Fibroblast of mammary gland (primary cell): ENCODE results near the gene LGR4.

Experiments
- DNase-seq: peaks from one replicate; pipeline ENCODE4 v3.0.0-alpha.2; 2010; ENCODE audit warnings: low read depth
- H3K4me3 ChIP-seq: 2 replicates; pipeline ENCODE4 v1.5.1; 2011; ENCODE audit warnings: low read depth, mild to moderate bottlenecking, low read length, moderate library complexity; ENCODE audit not compliant: control insufficient read depth
- CTCF ChIP-seq: conservative IDR thresholded peaks from 2 replicates; pipeline ENCODE4 v1.5.1; 2011; ENCODE audit warnings: low read depth, low read length, inconsistent platforms; ENCODE audit not compliant: control insufficient read depth, insufficient read depth

LGR4 gene

GRCh38 chr11:27512238-27512637, 39.6 kb upstream of the LGR4 start:
- no peak overlapping the region for H3K4me3 ChIP-seq
- TF ChIP-seq CTCF, result no peak
- no peak for DNase-seq

GRCh38 chr11:27509908-27510307, 37.3 kb upstream of the LGR4 start:
- no peak overlapping the region for H3K4me3 ChIP-seq
- DNase-seq, result no peak
- TF ChIP-seq CTCF, result no peak

GRCh38 chr11:27507557-27508322, 35.1 kb upstream of the LGR4 start:
- TF ChIP-seq CTCF, result no peak
- peak overlapping the region; percentile 88 for H3K4me3 ChIP-seq
- peak; percentile 7 for DNase-seq

- TF ChIP-seq CTCF, result no peak
- DNase-seq, result peak; percentile 92
- peak within 1 kb of the TSS; percentile 88 for H3K4me3 ChIP-seq
These were observed 33.9 kb upstream of the LGR4 start, which contains the start of gene LIN7C for GRCh38 chr11:27506200-27507182. Gene LIN7C (minus strand): TSS chr11:27506769. CDS start chr11:27506752, 17 bp downstream.

GRCh38 chr11:27505781-27506180, 33.2 kb upstream of the LGR4 start:
- DNase-seq, result no peak
- no peak for TF ChIP-seq CTCF
- H3K4me3 ChIP-seq, result peak overlapping the region; percentile 88

GRCh38 chr11:27504205-27504604, 31.6 kb upstream of the LGR4 start:
- no peak overlapping the region for H3K4me3 ChIP-seq
- DNase-seq, result no peak
- TF ChIP-seq CTCF, result no peak
